ENCODE data around the gene OFD1. TPM values are rescaled to one million over a fixed set of nuclear protein-coding genes. Genes with fewer than 3 reads are reported as not detected.

The OFD1 gene
- total RNA-seq, 1 donor from 2014 or later = 15.2 TPM

GRCh38 chrX:13816643-13817627 is 82.4 kb downstream of the OFD1 start, which contains the start of gene GPM6B:
GPM6B (minus strand) TSS chrX:13817093; CDS start chrX:13816904, 189 bp downstream.
- Mint-ChIP-seq H3K27me3 (ENCODE audit: unreplicated experiment) (peaks cover 19% of the 10 kb centered on the region), H3K9me3 (ENCODE audit: unreplicated experiment) (peaks cover 4% of the 10 kb centered on the region), H3K4me3 (ENCODE audit: unreplicated experiment) (no peak within 1 kb of the TSS), H3K27ac (ENCODE audit: unreplicated experiment) (no peak within 1 kb of the TSS), H3K4me1 (ENCODE audit: unreplicated experiment) (no peaks in the 10 kb centered on the region), H3K36me3 (ENCODE audit: unreplicated experiment) (no peaks in the 10 kb centered on the region)
- no peak for TF ChIP-seq CTCF (IDR thresholded peaks at IDR 0.05)
- DNase-seq (ENCODE audit: extremely low spot score, unreplicated experiment) = no peak

Other genes starting within 250 kb of the OFD1 start
- gene EGFL6, start 165.1 kb upstream of the OFD1 start, total RNA-seq = not detected in 2 replicates
- gene TCEANC, start 81.6 kb upstream of the OFD1 start, total RNA-seq = 3.6 and 4.7 TPM in 2 replicates
- 25.6 and 32.9 TPM in 2 replicates for gene RAB9A, start 45.6 kb upstream of the OFD1 start, total RNA-seq
- 14.7 and 14.8 TPM in 2 replicates for gene TRAPPC2, start 128 bp upstream of the OFD1 start, total RNA-seq
- 10.7 and 12.0 TPM in 2 replicates for gene GPM6B, start 82.3 kb downstream of the OFD1 start, total RNA-seq

All from osteocyte (in vitro differentiated cells).